HCT116 (cell line): Measurements from ENCODE around the gene ATXN1.

ENCODE experiments used
- CEBPB ChIP-seq: IDR thresholded peaks from 2 replicates; pipeline ENCODE4 v1.6.1; 2012; ENCODE audit warnings: low read depth
- EZH2phosphoT487 ChIP-seq: fragments of 200-600 bp; IDR thresholded peaks from 2 replicates; pipeline ENCODE4 v1.6.1; 2018; ENCODE audit warnings: antibody characterized with exemption, borderline replicate concordance
- POLR2A ChIP-seq: IDR thresholded peaks from 2 replicates; pipeline ENCODE4 v1.7.0; 2011; ENCODE audit warnings: borderline replicate concordance; ENCODE audit not compliant: insufficient read depth, insufficient read length; ENCODE audit errors: extremely low read depth
- POLR2AphosphoS5 ChIP-seq: IDR thresholded peaks from 2 replicates; pipeline ENCODE4 v1.6.1; 2011; ENCODE audit warnings: mild to moderate bottlenecking, low read depth, low read length, moderate library complexity
- RAD21 ChIP-seq: IDR thresholded peaks from 2 replicates; pipeline ENCODE4 v1.6.1; 2012; ENCODE audit warnings: low read depth, mild to moderate bottlenecking
- SIN3A ChIP-seq: IDR thresholded peaks from 2 replicates; pipeline ENCODE4 v1.6.1; 2012; ENCODE audit warnings: low read depth
- SP1 ChIP-seq: IDR thresholded peaks from 2 replicates; pipeline ENCODE4 v1.6.1; 2012; ENCODE audit warnings: low read depth
- SRF ChIP-seq: IDR thresholded peaks from 2 replicates; pipeline ENCODE4 v1.6.1; 2012; ENCODE audit warnings: low read depth
- ZNF274 ChIP-seq: fragments of 200-500 bp; sonication (Bioruptor generic); IDR thresholded peaks from 2 replicates; pipeline ENCODE4 v1.6.1; 2014; ENCODE audit warnings: mild to moderate bottlenecking, low read depth, low read length, inconsistent platforms
- TF ChIP-seq, protein P1 (sequence below): IDR thresholded peaks from 2 replicates; pipeline ENCODE4 v1.6.1; 2012
- TF ChIP-seq, protein P2 (sequence below), 3 experiments: fragments of 200-600 bp in 1 of 3; sonication (generic) in 1 of 3; IDR thresholded peaks in 2 of 3; conservative IDR thresholded peaks in 1 of 3; 2 replicates each; pipeline ENCODE4 v1.5.1; 2012 to 2017; ENCODE audit warnings: low read depth in 2 of 3, low read length in 2 of 3, antibody characterized with exemption in 1 of 3, borderline replicate concordance in 1 of 3, control low read depth in 1 of 3, mild to moderate bottlenecking in 1 of 3, mixed read lengths in 1 of 3, mixed run types in 1 of 3, moderate library complexity in 1 of 3; ENCODE audit not compliant: insufficient read depth in 1 of 3

DNA sequence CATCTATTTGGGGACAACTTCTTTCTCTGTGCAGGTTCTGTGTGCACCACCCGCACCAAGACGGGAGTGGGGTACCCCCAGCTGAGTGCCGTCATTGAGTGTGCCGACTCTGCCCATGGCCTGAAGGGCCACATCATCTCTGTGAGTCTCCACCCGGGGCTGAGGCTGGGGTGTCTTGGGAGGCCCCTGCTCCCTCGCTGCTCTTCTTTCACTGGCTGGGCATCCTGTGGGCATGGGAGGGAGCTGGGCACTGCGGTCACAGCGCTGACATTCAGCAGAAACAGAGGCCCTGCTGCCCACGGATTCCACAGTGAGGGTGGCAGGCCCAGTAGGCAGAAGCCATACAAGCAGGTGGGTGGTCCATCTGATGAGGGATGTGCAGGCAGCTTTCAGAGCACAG is 482.5 kb downstream of the ATXN1 start:
- TF ChIP-seq, protein P1, sequence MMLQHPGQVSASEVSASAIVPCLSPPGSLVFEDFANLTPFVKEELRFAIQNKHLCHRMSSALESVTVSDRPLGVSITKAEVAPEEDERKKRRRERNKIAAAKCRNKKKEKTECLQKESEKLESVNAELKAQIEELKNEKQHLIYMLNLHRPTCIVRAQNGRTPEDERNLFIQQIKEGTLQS: no peak
- TF ChIP-seq, protein P2, sequence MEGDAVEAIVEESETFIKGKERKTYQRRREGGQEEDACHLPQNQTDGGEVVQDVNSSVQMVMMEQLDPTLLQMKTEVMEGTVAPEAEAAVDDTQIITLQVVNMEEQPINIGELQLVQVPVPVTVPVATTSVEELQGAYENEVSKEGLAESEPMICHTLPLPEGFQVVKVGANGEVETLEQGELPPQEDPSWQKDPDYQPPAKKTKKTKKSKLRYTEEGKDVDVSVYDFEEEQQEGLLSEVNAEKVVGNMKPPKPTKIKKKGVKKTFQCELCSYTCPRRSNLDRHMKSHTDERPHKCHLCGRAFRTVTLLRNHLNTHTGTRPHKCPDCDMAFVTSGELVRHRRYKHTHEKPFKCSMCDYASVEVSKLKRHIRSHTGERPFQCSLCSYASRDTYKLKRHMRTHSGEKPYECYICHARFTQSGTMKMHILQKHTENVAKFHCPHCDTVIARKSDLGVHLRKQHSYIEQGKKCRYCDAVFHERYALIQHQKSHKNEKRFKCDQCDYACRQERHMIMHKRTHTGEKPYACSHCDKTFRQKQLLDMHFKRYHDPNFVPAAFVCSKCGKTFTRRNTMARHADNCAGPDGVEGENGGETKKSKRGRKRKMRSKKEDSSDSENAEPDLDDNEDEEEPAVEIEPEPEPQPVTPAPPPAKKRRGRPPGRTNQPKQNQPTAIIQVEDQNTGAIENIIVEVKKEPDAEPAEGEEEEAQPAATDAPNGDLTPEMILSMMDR (IDR thresholded peaks at IDR 0.05 in 2 of 3, conservative IDR thresholded peaks at IDR 0.05 in 1 of 3; ENCODE audit: borderline replicate concordance in 1 of 3, insufficient read depth in 1 of 3, low read depth in 2 of 3, low read length in 2 of 3): no peak
- TF ChIP-seq POLR2A (no peak), SIN3A (no peak), RAD21 (no peak), POLR2AphosphoS5 (no peak), EZH2phosphoT487 (no peak), ZNF274 (no peak), CEBPB (no peak), SP1 (no peak), SRF (no peak)
